ENCODE measurements around the gene CPEB1.
"Not testable (repeated sequence)": the region's sequence is repeated elsewhere in the genome, so short reads cannot be mapped to it uniquely, and the experiment has no call there.

The CPEB1 gene

DNA sequence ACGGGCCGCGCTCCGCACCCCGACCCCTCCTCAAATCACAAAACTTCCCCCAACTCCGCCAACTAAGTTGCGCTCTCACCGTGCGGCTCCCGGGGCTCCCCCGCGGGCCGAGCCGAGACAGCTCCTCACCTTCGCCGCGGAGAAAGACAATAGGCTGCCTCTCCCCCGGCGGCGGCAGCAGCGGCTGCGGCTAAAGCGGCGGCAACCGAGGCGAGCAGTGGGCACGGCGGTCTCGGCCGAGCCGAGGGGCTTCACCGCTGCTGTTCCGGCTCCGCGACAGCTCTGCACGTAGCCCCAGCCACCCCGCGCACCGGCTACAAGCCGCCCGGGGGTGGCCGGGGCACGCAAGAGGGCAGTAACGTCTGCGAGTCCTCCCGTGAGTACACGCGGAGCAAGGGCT lies 133.6 kb downstream of the CPEB1 start:
- DNase-seq (ENCODE audit: low read depth), result not testable (repeated sequence)

DNA sequence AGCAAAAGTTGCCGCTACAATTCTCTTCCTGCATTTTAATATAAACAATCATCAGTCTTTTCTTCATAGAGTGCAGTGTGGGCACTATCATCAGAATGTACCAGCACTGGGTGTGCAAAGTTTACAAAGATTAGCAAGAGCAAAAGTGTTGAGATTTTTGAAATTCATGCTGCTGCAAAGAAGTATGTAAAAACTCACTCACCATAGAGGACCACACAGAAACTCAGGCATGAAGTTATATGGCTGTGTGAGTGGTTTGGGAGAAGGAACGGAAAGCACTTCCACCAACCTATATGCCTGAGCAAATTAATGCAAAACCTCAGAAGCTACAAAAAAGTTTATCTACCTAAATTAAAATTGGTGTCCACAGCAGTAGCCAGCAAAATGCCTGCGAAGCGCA lies 139.5 kb downstream of the CPEB1 start:
- DNase-seq (ENCODE audit: low read depth), result not testable (repeated sequence)

DNA sequence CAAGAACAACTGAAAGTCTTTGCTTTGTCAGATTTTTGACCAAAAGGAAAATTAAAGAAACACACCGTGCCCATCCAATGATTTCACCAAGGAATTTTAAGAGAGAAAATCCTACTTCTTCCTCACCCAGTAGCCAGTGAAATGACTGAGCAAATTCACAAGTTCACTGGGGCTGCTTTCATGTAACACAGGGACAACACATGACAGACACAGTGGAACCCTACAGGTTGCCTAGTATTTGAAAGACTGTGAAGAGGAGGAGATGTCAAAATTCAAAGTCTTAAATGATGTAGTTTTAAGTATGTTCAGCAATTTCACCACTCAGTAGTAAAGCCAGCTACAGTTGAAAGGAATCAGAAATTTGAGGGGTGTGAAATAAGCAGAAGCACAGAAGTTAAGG lies 140.1 kb downstream of the CPEB1 start:
- not testable (repeated sequence) for DNase-seq (ENCODE audit: low read depth)

DNA sequence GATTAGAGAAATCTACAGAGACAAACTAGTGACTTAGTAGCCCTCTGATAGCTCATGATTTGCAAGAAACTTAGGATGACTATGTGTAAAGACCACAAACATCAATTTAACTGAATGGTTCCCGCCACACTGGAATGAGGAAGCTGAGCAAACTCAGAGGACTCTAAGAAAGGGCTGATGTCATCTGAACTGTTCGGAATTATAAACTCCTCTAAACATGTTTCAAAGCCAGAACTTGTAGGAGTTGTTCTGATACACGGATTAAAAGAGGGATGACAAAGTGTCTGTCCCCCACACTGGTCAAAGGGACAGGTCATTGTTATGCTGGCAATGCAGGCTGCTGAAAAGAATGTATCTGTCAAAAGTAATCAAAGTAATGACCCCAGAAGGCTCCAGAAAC lies 141.3 kb downstream of the CPEB1 start:
- not testable (repeated sequence) for DNase-seq (ENCODE audit: low read depth)

DNA sequence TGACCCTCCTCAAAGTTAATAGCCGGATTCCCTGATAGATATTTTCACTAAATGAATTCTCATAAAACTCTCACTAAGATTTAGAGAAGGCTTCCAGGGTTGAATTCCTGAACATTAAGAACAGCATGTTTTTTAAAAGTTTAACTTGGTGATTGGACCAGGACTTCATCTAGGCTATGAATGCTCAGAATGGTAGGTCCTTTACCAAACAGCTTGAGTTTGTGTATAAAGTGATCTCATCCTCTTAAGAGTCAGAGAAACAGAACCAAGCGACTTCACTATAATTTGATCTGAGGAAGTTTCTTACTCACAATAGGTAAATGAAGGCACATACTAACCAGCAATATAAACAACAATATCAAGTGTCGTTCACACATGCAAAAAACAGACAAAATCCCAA lies 143.1 kb downstream of the CPEB1 start:
- not testable (repeated sequence) for DNase-seq (ENCODE audit: low read depth)

DNA sequence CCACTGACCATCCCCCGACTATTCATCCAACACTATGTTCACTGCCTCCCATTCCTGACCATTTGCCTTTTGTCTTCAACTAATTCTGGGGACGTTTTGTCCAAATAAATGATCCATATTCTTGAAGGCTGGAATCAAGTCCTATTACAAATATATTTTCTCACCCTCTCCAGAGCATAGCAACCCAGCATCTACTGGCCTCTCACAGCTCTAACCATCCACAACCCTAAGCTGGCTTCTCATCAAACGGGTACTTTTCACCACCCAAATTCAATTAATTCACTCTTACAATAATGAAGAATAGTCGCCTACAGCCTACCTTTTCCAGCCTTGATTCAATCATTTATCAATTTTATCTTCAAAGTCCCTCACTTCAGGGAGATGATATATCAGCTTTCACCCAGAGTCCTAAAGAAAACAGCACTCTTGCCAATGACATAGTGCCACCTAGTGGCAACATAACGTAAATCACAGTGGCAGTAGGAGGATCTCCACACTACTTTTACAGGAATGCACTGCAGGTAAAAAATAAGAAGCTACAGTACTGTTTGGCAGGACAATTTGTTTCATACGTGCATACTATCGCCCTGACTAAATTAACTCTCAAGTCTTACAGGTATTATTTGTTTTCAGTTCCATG lies 144.3 kb downstream of the CPEB1 start:
- DNase-seq (ENCODE audit: low read depth), result not testable (repeated sequence)

DNA sequence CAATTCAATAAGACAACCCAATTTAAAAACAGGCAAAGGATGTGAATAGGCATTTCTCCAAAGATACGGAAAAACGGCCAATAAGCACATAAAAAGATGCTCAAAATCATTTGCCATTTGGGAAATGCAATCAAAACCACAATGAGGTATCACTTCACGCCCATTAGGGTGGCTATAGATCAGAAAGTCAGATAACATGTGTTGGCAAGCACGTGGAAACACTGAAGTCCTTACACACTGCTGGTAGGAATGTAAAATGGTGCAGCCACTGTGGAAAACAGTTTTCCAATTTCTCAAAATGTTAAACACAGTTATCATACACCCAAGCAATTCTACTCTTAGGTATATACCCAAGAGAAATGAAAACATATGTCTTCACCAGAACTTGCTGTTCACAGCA lies 146.4 kb downstream of the CPEB1 start:
- DNase-seq (ENCODE audit: low read depth), result not testable (repeated sequence)

DNA sequence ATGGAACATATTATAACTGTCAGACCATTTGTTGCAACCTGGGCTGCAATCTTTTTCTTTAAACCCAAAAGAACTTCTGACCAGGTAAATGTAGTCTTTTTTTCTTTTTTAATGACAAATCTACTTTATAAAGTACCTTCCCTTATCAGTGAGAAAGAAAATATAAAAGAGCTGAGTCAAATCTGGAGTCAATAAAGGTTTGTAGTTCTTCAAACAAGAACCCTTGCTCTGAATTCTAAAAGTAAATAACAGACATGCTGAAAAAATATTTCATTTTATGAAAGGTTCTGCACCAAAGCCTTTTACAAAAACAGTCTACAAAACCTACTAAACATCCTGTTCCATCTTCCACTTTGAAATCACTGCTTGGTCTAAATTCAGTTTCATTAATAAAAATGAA lies 149.2 kb downstream of the CPEB1 start:
- DNase-seq (ENCODE audit: low read depth), result not testable (repeated sequence)
